Measurements from ENCODE around the gene ARHGEF37.
A peak's percentile ranks its signal among the peaks of the same experiment; 100 is the strongest.
"Not testable (repeated sequence)": the region's sequence is repeated elsewhere in the genome, so short reads cannot be mapped to it uniquely, and the experiment has no call there.

Gene ARHGEF37

DNA sequence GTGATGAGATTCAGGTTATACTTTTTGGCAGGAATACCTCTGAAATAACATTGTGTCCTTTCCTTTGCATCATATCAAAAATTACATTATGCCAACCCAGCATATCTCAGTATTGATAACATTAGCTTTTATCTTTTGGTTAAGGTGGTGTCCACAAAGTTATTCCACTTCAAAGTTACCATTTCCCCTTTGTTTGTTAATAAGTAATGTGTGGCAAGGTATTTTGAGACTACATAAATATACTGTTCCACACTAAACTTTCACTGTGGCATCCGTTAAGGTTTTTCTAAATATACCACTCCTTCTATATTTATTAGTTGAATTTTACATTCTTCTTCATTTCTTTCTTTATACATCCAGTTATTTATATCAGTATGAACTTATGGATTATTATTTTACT is 14.1 kb upstream of the ARHGEF37 start:
- no peak for DNase-seq

DNA sequence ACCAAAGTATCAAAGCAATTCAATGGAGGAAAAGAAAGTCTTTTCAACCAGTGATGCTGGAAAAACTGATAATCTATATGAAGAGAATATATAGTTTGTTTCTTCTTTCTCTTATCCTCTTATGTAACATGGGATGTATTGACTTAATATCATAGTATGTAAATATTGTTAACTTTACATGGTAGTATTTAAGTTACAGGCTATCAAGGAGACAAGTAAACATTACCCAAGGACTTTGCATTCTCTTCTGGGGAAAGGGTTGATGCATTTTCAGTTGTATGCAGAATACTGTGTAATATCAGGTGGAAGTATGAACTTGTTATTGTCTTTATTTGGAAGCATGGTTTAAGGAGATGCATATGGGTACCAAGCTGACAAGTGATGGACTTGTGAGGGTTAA is 9.1 kb upstream of the ARHGEF37 start:
- DNase-seq = no peak

DNA sequence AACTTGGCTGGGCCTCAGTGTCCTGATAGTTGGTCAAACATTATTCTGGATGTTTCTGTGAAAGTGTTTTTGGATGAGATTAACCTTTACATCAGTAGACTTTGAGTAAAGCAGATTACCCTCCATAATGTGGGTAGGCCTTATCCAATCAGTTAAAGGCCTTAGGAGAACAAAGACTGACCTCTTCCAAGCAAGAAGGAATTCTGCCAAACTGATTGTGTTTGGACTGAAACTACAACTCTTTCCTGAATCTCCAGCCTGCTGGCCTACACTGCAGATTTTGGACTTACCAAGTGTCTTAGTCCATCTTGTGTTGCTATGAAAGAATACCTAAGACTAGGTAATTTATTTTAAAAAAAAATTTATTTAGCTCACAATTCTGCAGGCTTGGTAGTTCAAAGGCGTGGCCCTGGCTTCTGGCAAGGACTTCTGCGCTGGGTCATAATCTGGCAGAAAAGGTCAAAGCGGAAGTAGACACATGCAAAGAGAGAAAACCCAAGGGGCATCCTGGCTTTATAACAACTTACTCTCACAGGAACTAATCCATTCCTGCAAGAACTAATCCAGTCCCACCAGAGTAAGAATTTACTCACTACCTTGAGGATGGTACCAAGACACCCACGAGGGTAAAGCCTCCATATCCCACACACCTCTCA is 8.6 kb upstream of the ARHGEF37 start:
- DNase-seq = no peak

DNA sequence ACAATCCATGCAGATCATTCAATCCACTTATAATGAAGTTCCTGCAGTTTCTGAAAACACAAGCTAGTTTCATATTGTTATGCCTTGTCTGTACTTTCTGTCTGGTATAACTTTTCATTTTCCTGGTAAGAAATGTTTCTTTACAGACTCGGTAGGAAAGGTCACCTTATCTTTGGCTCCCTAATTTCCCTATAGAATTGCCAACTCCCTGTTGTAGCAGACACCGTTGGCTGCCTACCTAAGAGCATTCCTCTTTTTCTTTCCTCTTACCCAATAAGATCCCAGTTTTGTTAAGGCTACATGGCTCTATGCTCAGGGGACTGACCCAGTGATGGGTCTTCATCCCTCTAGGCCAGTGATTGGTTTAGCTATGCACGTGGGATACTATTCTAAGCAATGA is 6.2 kb upstream of the ARHGEF37 start:
- DNase-seq = no peak

DNA sequence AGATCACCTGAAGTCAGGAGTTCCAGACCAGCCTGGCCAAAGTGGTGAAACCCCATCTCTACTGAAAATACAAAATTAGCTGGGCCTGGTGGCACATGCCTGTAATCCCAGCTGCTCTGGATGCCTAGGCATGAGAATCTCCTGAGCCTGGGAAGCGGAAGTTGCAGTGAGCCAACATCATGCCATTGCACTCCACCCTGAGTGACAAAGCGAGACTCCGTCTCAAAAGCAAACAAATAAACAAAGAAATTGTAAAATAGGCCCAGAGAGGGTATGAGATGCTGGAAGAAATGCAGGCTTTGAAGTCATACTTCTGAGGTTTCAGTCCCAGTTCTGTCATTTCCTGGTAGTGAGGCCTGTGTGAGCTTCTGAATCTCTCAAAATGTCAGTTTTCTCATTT is 5.3 kb upstream of the ARHGEF37 start:
- DNase-seq = peak; percentile 4

DNA sequence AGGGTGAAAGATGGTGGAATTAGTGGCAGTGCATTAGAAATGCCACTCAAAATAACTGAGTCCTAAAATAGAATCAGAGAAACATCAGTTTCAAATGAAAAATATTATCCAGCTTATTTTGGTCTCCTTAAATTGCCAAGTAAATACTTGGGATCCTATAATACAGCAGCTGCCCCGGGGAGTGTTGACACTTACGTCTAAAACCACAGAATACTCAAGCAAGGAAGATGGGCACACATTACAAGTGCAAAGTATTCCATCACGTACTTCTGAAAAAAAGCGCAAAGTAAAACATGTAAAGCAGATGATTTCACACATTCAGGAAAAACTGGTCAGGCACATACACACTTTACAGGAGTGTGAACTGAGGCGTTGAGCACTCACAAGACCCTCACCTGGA is 2.4 kb upstream of the ARHGEF37 start:
- DNase-seq = no peak

DNA sequence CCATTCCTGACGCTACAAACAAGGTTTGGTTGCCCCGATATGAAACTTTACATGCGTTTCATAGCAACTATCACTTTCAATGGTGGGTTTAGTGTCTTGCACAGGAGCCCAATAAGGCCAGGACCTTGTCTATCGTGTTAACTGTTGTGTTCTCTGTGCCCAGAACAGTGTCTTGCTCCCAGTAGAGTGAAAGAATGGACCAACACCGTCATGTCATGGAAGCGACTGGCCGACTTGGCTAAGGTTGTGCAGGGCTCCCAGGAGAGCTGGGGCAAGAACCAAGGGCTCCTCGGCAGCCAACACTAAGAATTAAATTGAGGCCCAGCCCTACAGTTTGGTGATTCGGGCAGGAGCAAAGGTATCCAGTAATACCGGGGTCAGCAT is 498 bp upstream of the ARHGEF37 start:
- no peak for DNase-seq

DNA sequence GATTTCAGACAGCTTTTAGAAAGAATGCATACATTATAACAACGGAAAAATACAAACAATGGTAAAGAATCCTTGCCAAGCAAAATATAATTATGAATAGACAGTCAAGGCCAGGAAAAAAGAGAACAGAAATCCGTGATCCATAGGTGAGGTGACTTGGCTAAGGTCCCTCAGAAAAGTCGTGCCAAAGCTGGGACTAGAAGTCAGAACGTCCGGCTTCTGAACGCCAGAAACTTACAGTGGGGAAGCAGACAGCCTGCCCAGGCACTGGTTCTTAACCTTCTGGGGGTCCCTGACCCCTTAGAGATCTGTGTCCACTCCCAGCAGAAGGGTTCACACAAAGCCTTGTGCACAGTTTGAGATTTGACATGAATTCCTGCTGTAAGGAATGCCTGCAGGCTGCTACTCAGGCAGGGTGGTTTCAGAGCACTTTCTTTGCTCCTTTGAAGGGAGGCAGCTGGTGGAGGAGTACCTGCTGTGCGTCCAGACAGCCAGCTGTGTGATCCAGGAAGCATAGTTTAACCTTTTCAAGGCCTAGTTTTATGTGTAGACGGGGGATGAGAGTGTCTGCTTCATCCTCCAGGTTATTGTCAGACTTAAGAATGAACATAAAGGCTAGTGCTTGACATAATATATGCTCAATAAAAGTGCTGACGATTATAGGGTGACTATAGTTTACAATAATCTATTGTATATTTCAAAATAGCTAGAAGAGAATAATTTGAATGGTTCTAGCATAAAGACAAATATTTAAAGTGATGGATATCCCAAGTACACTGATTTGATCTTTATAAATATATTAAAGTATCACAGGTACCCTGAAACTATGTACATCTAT is 852 bp downstream of the ARHGEF37 start:
- DNase-seq = no peak

DNA sequence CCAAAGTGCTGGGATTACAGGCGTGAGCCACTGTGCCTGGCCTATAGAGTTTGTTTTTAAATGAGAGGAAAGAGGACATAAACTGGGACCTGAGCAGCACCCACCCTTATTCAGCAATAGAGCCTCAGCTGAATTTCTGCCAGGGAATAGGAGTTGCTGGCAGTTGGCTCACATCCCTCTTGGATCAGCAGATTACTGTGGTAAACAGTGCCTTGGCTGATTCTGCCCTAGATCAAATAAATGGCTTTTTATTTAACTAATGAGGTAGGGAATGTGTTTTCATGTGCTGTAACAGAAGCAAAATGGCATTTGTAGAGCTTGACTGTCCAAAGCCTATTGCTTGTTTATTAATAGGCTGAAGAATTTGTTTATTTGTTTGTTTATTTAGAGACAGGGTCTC is 2.1 kb downstream of the ARHGEF37 start:
- DNase-seq = no peak

DNA sequence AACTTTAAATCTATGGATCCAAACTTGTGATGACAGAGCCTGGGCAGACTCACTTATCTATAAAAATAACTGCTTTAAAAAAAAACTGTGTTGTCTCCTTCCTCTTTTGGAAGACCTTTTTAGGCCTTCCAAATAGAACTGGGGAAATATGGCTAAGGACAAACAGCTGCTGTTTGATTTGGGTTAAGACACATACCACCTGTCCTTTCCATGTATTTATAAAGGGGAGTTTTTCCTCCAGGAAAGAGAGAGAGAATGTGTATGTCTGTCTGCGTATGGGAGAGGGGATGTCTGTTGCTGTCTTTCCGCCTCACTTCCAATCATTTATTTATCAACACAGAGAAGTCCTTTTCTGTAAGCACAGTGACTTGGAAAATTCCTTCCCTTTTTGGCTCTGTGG is 2.8 kb downstream of the ARHGEF37 start:
- DNase-seq = no peak

DNA sequence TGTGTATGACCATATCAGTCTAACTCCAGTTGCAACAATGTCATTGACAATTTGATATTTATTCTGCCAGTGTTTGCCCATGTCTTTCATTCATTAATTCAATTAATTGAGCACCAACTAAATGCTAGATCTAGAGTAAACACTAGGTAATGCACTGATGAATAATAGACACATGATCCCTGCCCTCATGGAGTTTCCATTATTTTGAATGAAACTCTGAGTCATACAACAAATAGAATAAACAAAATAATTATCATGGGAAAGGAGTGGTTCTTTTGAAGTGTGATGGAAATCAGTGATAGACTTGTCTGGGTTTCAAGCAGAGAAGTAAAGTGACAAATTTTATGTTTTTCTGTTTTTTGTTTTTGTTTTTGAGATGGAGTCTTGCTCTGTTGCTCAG is 4.6 kb downstream of the ARHGEF37 start:
- no peak for DNase-seq

DNA sequence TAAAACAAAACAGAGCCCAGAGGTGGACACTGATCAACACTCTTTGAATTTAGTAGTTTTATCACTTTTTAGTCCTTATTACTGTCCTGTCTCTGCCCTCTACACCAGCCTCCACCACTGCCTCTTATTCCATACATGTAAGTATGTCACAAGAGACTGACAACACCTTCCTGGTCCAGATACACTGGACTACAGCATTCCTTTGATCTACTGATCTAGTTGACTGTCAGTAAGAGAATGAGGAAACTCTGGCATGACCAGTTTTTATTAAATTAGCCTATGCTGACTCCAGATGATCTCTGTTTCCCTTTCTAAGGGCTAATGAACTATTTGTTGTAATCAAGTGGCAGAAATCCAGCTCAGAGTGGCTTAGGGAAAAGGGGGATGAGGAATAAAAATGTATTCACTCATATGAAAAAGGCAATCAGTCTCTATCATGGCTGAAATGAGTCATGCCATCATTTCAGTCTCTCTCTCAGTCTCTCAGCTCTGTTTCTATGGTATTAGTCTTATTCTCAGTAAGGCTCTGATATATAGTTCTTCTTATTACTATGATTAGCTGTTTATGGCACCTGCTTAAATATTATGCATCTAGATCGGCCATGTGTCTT is 5.5 kb downstream of the ARHGEF37 start:
- DNase-seq = no peak

DNA sequence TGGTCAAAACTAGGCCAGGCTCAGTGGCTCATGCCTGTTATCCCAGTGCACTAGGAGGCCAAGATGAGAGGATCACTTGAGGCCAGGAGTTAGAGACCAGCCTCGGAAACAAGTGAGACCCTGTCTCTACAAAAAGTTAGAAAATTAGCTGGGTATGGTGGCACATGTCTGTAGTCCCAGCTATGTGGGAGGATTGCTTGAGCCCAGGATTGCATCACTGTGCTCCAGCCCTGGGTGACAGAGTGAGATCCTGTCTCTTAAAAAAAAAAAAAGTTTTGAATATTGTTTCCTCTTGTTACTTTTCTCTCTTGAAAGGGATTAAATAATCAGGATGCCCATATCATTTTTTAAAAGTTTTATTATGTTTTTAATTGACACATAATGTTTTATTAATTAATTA is 7.6 kb downstream of the ARHGEF37 start:
- no peak for DNase-seq

DNA sequence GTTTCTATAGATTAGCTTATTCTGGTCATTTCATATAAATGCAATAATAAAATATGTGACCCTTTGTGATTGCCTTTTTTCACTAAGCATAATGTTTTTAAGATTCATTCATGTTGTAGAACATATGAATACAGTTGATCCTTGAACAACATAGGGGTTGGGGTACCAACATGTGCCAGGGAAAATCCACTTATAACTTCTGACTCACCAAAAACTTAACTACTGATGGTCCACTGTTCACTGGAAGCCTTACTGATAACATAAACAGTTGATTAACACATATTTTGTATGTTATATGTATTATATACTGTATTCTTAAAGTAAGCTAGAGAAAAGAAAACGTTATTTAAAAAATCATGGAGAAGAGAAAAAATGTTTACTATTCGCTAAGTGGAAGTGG is 12.1 kb downstream of the ARHGEF37 start:
- no peak for DNase-seq

DNA sequence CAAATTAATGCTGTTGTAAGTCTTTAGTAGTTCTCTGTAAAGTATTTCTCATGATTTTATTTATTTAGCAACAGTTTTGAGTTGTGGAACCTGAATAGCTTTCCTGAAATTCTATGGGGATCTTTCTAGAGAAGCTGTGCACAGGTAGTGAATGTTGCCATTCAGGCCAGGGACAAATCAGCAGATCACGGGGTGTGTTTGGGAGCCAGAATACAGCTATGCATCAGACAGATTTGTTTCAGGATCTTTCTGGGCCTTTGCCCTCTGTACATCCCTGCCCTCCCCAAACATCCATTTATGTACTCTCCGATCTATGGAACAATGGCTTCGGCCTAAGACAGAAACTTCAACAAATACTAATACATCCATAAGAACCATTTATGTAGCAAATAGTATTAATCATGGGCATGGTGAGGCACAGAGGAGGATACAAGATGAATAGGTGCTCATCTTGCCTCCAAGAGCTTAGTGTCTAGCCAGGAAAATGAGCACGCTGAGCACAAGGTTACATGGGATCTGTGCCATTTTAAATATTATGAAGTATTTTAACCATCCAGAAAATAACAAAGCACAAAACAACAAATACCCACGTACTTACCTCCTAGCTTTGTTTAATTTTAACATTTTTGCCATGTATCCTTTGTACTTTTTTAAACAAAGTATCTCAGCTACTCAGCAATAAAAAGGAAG is 13.1 kb downstream of the ARHGEF37 start:
- no peak for DNase-seq

DNA sequence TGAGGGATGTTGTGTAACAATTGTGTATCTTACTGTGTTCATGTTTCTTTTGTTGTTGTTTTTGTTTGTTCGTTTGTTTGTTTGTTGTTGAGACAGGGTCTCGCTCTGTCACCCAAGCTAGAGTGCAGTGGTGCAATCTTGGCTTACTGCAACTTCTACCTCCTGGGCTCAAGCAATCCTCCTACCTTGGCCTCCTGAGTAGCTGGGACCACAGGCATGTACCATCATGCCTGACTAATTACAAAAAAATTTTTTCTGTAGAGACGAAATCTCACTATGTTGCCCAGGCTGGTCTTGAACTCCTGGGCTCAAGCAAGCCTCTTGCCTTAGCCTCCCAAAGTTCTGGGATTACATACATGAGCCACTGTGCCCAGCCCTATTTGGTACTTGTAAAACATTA is 13.8 kb downstream of the ARHGEF37 start:
- not testable (repeated sequence) for DNase-seq

DNA sequence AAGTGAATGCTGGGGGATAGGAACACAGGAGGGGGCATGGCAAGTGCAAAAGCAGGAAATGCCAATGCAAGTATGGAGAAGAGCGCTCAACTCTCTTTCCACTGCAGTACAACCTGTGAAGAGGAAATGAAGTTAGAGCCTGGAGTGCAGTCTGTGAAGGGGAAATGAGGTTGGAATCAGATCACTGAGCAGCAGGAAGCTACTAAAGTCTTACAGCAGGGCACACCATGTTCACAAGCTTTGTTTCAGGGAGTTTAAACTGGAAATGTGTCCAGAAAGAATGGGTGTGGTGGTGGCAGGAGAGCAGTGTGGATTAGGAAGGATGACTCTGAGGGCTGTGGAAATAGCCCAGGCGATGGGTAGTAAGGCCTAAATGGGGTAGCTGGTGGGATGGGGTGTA is 15.4 kb downstream of the ARHGEF37 start:
- DNase-seq = no peak

DNA sequence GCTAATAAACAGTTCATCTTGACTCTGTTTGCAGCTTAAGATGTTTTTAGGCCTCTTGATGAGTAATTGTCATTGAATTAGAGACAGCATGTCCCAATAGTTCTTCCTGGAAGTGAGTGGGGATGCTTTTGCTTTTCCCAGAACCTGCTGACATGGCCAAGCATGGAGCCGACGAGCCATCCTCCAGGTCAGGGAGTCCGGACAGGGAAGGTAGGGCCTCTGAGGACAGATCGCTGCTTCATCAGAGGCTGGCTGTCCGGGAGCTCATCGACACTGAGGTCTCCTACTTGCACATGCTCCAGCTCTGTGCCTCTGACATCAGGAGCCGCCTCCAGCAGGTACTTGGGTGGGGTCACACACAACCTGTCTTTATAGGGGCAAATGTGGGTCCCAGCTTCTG is 16.3 kb downstream of the ARHGEF37 start:
- no peak for DNase-seq

DNA sequence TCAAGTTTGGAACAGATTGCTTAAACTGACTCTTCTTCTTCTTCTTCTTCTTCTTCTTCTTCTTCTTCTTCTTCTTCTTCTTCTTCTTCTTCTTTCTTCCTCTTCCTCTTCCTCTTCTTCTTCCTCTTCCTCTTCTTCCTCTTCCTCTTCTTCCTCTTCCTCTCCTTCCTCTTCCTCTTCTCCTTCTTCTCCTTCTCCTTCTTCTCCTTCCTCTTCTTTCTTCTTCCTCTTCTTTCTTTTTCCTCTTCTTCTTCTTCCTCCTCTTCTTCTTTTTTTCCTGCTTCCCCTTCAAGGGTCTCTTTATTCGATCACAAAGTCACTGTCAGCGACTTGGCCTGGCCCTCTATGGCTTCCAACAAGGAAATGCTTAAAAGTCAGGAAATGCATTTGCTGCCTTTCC is 16.9 kb downstream of the ARHGEF37 start:
- DNase-seq = not testable (repeated sequence)

DNA sequence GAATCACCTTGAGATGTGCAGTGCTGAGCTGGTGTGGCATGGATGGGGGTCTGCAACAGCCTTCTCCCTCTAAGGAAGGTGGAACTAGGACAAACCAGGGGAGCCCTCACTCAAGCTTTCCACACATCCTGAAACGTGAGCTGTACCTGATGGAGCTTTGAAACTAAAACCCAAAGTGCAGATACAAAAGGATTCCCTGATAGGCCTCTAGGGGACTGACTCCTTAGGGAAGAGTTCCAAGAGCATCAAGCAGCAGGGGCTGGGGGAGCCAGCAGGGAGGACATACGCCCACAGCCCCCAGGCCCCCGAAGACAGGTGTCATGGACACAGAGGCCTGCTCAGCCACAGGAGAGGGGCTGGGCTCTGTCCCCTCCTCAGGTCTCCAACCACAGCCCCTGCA is 17.7 kb downstream of the ARHGEF37 start:
- no peak for DNase-seq

DNA sequence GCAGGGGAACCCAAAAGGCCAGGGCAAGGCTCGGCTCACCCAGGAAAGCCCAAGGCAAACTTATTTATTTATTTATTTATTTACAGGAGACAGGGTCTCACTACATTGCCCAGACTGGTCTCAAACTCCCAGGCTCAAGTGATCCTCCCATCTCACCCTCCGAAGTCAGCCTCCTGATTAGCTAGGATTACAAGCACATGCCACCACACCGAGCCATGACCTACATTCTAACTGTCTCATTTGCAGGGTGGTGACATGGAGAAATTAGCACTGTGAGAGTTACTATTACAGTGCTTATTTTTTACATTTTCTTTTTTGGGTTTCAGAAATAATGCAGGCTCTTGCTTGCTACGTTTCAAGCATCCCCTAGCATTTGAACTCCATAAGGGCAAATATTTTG is 18.1 kb downstream of the ARHGEF37 start:
- DNase-seq = no peak

DNA sequence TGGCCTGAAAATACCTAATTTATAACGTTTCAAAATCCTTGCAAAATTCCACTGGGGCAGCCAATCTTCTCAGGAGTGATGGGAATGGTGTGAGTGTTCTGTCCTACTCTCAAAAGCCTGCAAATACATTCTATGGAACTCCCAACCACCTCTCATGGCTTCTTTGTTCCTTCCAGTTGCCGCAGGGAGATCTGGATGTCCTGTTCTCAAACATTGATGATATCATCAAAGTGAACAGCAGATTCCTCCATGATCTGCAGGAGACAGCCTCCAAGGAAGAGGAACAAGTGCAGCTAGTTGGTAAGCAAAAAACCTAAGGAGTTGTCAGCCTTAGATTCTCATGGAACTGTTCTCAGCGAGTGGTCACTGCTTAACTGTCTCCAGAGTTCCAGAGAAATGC is 19.6 kb downstream of the ARHGEF37 start:
- DNase-seq = no peak

DNA sequence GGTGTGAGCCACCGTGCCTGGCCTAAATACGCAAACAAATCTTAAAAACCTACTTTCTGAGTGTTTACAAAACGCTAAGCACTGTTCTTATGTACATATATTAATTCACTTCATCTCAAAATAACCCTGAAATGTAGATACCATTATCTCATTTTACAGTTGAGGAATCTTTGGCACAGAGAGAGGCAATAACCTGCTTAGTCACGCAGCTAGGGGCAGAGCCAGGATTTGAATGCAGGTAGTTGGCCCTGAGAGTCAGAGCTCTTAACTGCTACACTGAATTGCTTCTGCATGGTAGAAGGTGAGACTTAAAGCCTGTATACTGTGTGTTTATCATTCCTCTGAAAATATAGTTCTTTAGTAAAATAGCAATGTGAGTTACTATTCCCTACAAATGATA is 21.9 kb downstream of the ARHGEF37 start:
- DNase-seq = no peak

DNA sequence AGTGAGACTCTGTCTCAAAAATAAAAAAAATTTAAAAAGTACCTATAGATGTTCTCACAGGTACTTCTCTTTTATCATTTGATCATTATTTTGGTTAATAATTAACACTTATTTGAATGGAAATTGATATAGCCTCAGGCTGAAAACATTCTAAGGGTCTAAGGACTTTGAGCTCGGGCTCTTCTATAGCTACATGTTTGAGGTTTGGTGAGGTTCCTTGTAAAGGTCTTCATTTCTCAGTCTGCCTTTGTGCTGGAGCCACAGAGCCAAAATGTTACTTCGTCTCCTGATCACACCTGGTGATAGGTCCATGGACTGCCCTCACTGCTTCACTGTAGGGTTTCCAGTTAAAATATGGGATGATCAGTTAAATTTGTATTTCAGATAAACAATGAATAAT is 22.6 kb downstream of the ARHGEF37 start:
- DNase-seq = no peak
